ENCODE data around the gene ZNF516. TPM values are rescaled to one million over a fixed set of nuclear protein-coding genes. Genes with fewer than 3 reads are reported as not detected.

ZNF516 gene
- total RNA-seq, result 21.0 and 23.7 TPM in 2 replicates

DNA sequence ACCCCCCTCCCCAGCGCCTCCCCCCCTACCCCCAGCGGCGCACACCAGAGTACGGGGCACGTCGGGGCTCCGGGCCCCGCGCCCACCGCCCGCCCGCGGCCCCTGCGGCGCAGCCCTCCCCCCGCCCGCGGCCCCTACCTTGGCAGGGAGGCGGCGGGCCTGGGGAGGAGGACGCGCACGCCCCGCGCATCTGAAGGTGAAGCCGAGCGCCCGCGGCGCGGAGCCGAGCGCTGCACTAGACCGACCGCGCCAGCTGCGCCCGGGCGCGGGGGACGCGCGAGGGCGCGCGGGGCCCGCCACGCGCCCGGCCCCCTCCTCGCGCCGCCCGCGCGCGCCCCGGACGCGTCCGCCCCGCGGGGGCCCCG lies at the start of gene ZNF516:
ZNF516 (minus strand) TSS at position 237 of the 365 bp plus-strand sequence. CDS start 52,188 bp downstream, outside the sequence.

